Ascending aorta (tissue), 2 donors: Measurements from ENCODE around the gene CDH1. TPM values are rescaled to one million over a fixed set of nuclear protein-coding genes. Genes with fewer than 3 reads are reported as not detected.
"Not testable (repeated sequence)": the region's sequence is repeated elsewhere in the genome, so short reads cannot be mapped to it uniquely, and the experiment has no call there.

Experiments
- DNase-seq, 2 donors: peaks; one replicate each; pipeline ENCODE4 v3.0.0-alpha.2; 2019; ENCODE audit warnings: low spot score in 2 of 2
- H3K27ac ChIP-seq, 2 donors: fragments of 200-600 bp; sonication (generic); one replicate each; pipeline ENCODE4 v1.5.1; 2016 to 2017; ENCODE audit warnings: mild to moderate bottlenecking in 1 of 2
- H3K27me3 ChIP-seq: fragments of 200-600 bp; sonication (generic); one replicate; pipeline ENCODE4 v1.5.1; 2017
- H3K36me3 ChIP-seq, 2 donors: fragments of 200-600 bp; sonication (generic); one replicate each; pipeline ENCODE4 v1.5.1; 2016
- H3K4me1 ChIP-seq, 2 donors: fragments of 200-600 bp; sonication (generic); one replicate each; pipeline ENCODE4 v1.5.1; 2016 to 2017; ENCODE audit warnings: mild to moderate bottlenecking in 1 of 2
- H3K4me3 ChIP-seq, 2 donors: fragments of 200-600 bp; sonication (generic); one replicate each; pipeline ENCODE4 v1.5.1; 2016 to 2017; ENCODE audit warnings: mild to moderate bottlenecking in 1 of 2
- H3K9me3 ChIP-seq, 2 donors: fragments of 200-600 bp; sonication (generic); one replicate each; pipeline ENCODE4 v1.5.1; 2016
- intact Hi-C: fragments of 100-400 bp; cut with DNase I; formaldehyde crosslinking; loops from one replicate; pipeline ENCODE4 v1.15.1; 2023
- total RNA-seq: library from RNA; depleted of rRNA; stranded (reverse); fragments of >200 nt; gene quantifications from one replicate; pipeline ENCODE4 v1.1.0, GENCODE V29; 2016
- TF ChIP-seq, protein P1 (sequence below), 3 experiments: fragments of 200-600 bp in 2 of 3; fragments of 450-650 bp in 1 of 3; sonication (generic) in 2 of 3; IDR thresholded peaks; one replicate each; pipeline ENCODE4 v1.5.1; 2016 to 2019; ENCODE audit warnings: antibody characterized with exemption in 3 of 3, mild to moderate bottlenecking in 1 of 3, moderate library complexity in 1 of 3

CDH1 gene
- total RNA-seq, 1 donor from 2014 or later = not detected

DNA sequence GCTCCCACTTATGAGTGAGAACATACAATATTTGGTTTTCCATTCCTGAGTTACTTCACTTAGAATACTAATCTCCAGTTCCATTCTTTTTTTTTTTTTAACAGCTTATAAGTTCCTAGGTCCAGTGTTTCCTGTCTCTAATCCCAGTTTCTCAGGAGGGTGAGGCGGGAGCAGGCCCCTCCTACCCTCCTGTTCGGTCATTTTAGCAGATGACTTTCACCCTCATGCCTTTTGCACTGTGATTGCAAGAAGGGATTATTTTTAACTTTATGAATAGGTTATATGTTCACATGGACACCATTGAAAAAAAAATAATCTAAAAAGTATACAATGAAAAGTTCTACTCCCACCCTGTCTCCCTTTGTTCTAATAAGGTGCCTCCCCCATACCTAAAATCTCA lies 47.6 kb downstream of the CDH1 start:
- no peaks in the 10 kb centered on the region for H3K27me3 ChIP-seq
- no peak for DNase-seq
- no peaks in the 10 kb centered on the region for H3K4me1 ChIP-seq
- H3K4me3 ChIP-seq = no peak overlapping the region
- H3K27ac ChIP-seq = no peak overlapping the region
- TF ChIP-seq, protein P1, sequence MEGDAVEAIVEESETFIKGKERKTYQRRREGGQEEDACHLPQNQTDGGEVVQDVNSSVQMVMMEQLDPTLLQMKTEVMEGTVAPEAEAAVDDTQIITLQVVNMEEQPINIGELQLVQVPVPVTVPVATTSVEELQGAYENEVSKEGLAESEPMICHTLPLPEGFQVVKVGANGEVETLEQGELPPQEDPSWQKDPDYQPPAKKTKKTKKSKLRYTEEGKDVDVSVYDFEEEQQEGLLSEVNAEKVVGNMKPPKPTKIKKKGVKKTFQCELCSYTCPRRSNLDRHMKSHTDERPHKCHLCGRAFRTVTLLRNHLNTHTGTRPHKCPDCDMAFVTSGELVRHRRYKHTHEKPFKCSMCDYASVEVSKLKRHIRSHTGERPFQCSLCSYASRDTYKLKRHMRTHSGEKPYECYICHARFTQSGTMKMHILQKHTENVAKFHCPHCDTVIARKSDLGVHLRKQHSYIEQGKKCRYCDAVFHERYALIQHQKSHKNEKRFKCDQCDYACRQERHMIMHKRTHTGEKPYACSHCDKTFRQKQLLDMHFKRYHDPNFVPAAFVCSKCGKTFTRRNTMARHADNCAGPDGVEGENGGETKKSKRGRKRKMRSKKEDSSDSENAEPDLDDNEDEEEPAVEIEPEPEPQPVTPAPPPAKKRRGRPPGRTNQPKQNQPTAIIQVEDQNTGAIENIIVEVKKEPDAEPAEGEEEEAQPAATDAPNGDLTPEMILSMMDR (IDR thresholded peaks at IDR 0.05) = no peak
- intact Hi-C loops = no loop called here
- no peaks in the 10 kb centered on the region for H3K9me3 ChIP-seq
- no peaks in the 10 kb centered on the region for H3K36me3 ChIP-seq

- no peak overlapping the region for H3K27ac ChIP-seq
- no peaks in the 10 kb centered on the region for H3K9me3 ChIP-seq
- H3K27me3 ChIP-seq = no peaks in the 10 kb centered on the region
- TF ChIP-seq, protein P1 (IDR thresholded peaks at IDR 0.05) = no peak
- DNase-seq = no peak
- intact Hi-C loops = no loop called here
- H3K36me3 ChIP-seq = no peaks in the 10 kb centered on the region
- no peaks in the 10 kb centered on the region for H3K4me1 ChIP-seq
- H3K4me3 ChIP-seq = no peak overlapping the region
Measured at GRCh38 chr16:68785715-68786114, 48.6 kb downstream of the CDH1 start.

GRCh38 chr16:68786685-68787418 lies 49.8 kb downstream of the CDH1 start:
- Histone ChIP-seq H3K4me1 (no peaks in the 10 kb centered on the region), H3K27ac (no peak overlapping the region), H3K4me3 (no peak overlapping the region), H3K27me3 (no peaks in the 10 kb centered on the region), H3K9me3 (no peaks in the 10 kb centered on the region), H3K36me3 (no peaks in the 10 kb centered on the region)
- no peak for DNase-seq
- intact Hi-C loops = no loop called here
- TF ChIP-seq, protein P1 (IDR thresholded peaks at IDR 0.05) = no peak

- H3K27me3 ChIP-seq, H3K4me1 ChIP-seq, H3K9me3 ChIP-seq, H3K27ac ChIP-seq, H3K4me3 ChIP-seq, H3K36me3 ChIP-seq, DNase-seq, intact Hi-C loops: not testable (repeated sequence)
Measured at GRCh38 chr16:68787419-68787807, 50.3 kb downstream of the CDH1 start.

DNA sequence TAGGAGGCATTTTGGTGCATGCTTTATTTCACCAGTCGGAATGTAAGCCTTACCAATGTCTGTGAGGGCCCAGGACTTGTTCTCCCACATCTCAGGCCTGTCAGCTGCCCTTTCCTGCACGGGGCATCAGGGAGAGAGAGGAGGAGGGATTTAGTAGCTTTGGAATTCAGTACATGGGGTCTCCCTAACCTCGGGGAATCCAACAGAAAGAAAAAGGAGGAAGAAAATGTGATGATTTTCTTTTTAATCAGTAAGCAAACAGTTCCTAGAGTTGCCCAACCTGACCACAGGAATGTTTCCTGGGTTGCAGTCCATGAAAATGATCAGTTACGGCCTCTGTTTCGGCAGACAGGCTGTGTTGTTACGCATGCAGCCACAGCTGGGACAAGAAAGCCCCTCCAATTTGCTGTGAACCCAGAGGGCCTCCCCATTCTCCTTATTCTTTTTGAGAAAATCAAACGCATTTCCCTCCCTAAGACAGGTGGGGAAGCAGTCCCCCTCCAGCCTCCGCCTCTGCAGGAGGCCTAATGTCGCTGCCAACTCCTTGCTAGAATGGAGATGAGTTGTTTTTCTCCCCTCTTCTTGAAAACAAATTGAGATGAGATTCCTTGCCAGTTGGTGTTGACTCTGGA lies 53.2 kb downstream of the CDH1 start:
- no peaks in the 10 kb centered on the region for H3K36me3 ChIP-seq
- intact Hi-C loops = no loop called here
- no peaks in the 10 kb centered on the region for H3K27me3 ChIP-seq
- no peak overlapping the region for H3K4me3 ChIP-seq
- no peak overlapping the region for H3K27ac ChIP-seq
- no peak for DNase-seq
- no peaks in the 10 kb centered on the region for H3K4me1 ChIP-seq
- no peaks in the 10 kb centered on the region for H3K9me3 ChIP-seq
- TF ChIP-seq, protein P1 (IDR thresholded peaks at IDR 0.05) = no peak

DNA sequence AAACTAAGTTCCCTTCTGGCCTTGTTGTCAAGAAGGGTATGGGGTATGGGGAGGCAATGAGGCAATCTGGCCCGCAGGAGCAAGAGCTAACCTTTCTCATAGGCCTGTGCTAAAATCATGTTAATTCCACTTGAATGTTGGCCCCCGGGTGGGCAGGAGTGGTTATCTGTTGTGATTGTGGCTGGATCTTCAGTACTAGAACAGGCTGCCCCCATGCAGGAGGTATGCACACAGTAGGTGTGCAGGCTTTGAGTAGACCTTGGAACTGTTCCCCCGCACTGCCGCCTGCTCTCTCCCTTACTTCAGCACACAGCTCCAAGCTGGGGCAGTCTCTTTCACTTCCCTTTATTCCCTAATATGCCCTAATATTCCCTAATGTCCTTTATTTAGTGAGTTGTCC lies 53.9 kb downstream of the CDH1 start:
- Histone ChIP-seq H3K27ac (no peak overlapping the region), H3K4me3 (no peak overlapping the region)
- intact Hi-C loops = no loop called here

More for the DNA sequence above, 53.9 kb downstream of the CDH1 start:
- H3K36me3 ChIP-seq = no peaks in the 10 kb centered on the region
- H3K27me3 ChIP-seq = no peaks in the 10 kb centered on the region
- no peaks in the 10 kb centered on the region for H3K4me1 ChIP-seq
- H3K9me3 ChIP-seq = no peaks in the 10 kb centered on the region
- DNase-seq = no peak
- TF ChIP-seq, protein P1 (IDR thresholded peaks at IDR 0.05) = no peak
